ENCODE results near the gene FBLN2. TPM values are rescaled to one million over a fixed set of nuclear protein-coding genes. Genes with fewer than 3 reads are reported as not detected.

The FBLN2 gene
- total and polyA plus RNA-seq, 10 of the 15 experiments (the other 5 are each of a cell fraction or from before 2014, with no cell fraction given), result 0.03 to 0.41 (median 0.12) TPM; not detected in 2

- TF ChIP-seq PRDM15 (CRISPR knock-in tag; IDR thresholded peaks at IDR 0.05), result no peak
These were observed 127.6 kb downstream of the FBLN2 start (continued) for GRCh38 chr3:13676356-13677017.

- POLR2A ChIA-PET, result no interaction called here
- 9% methylated on average over 4 of the region's 4 CpGs for WGBS (ENCODE audit: insufficient coverage, insufficient replicate concordance, low lambda C conversion rate, missing lambda C conversion rate)
- in situ Hi-C loops (cut with MboI), result no loop called here
- no peak for TF ChIP-seq FOS (IDR thresholded peaks at IDR 0.05; ENCODE audit: borderline replicate concordance, extremely low read depth, insufficient read length)
- no peak for TF ChIP-seq RAD51 (IDR thresholded peaks at IDR 0.05)
- TF ChIP-seq RELA (IDR thresholded peaks at IDR 0.05; ENCODE audit: borderline replicate concordance, partially characterized antibody), result no peak
- TF ChIP-seq ZNF622 (IDR thresholded peaks at IDR 0.05), result no peak
- no peak for TF ChIP-seq TARDBP (IDR thresholded peaks at IDR 0.05; ENCODE audit: borderline replicate concordance)
- TF ChIP-seq ZBTB11 (CRISPR knock-in tag; IDR thresholded peaks at IDR 0.05), result no peak
- no peak for TF ChIP-seq YBX1 (IDR thresholded peaks at IDR 0.05)
- no peak for TF ChIP-seq SUZ12 (IDR thresholded peaks at IDR 0.05; ENCODE audit: unreplicated experiment)
- no peak for TF ChIP-seq ZBTB40 (IDR thresholded peaks at IDR 0.05; ENCODE audit: borderline replicate concordance)
These were observed 128.3 kb downstream of the FBLN2 start for GRCh38 chr3:13677272-13677671.

More at GRCh38 chr3:13677272-13677671, 128.3 kb downstream of the FBLN2 start:
- no peak overlapping the region for H3K27ac ChIP-seq (ENCODE audit: control insufficient read depth, insufficient read depth)
- no peaks in the 10 kb centered on the region for H3K79me2 ChIP-seq (ENCODE audit: control insufficient read depth, insufficient read depth, low read length)
- H3K27me3 ChIP-seq (replicated peaks in 1 of 2; ENCODE audit: control insufficient read depth in 2 of 2, insufficient read depth in 2 of 2, low read length in 1 of 2), result 0 out of 4 replicates have a peak, but pooled peaks cover 0 to 2% of the 10 kb centered on the region in 2 experiments
- H3K4me2 ChIP-seq (ENCODE audit: control insufficient read depth, insufficient read depth), result no peak overlapping the region
- H3K9ac ChIP-seq (ENCODE audit: control insufficient read depth, insufficient read depth, low read length), result no peak overlapping the region
- FAIRE-seq (no peak), ATAC-seq (no peak), DNase-seq (ENCODE audit: low read depth, low spot score) (no peak)
- no peaks in the 10 kb centered on the region for H4K20me1 ChIP-seq (ENCODE audit: control insufficient read depth, insufficient read depth)
- ChIA-PET CTCF (interaction anchor here (1.2 to 1.6 kb wide), 2 partner anchors 20 to 208 kb away, joined by 4 to 5 read pairs; no protein-coding TSS in a partner anchor), RAD21 (ENCODE audit: unreplicated experiment) (no interaction called here), SMC1A (ENCODE audit: uncharacterized antibody, unreplicated experiment) (no interaction called here)
- no peaks in the 10 kb centered on the region for H3K9me3 ChIP-seq (replicated peaks; ENCODE audit: control insufficient read depth, insufficient read depth, low read length)
- H3K36me3 ChIP-seq (ENCODE audit: control insufficient read depth in 2 of 2, insufficient read depth in 2 of 2, low read length in 1 of 2), result no peaks in the 10 kb centered on the region
- H2AFZ ChIP-seq (ENCODE audit: control insufficient read depth, low read depth, low read length), result no peak overlapping the region
- H3K4me3 ChIP-seq, result no peak overlapping the region
- no peaks in the 10 kb centered on the region for H3K4me1 ChIP-seq (ENCODE audit: control insufficient read depth, insufficient read depth, low read length)
- intact Hi-C loops (cut with micrococcal nuclease; ENCODE audit: unreplicated experiment), result no loop called here
- BruUV-seq (replicated peaks), result no TSS peak

All from GM12878 (cell line).